CD4-positive, CD25-positive, alpha-beta regulatory T cell (primary cell): ENCODE measurements around the gene BLID. TPM values are rescaled to one million over a fixed set of nuclear protein-coding genes. Genes with fewer than 3 reads are reported as not detected.

Source experiments
- ATAC-seq, 2 donors: fragments of 150-1000 bp; cut with Tn5 transposase; one replicate each; pipeline ENCODE4 v1.10.0; 2021; ENCODE audit warnings: low read depth in 2 of 2, moderate number of reproducible peaks in 2 of 2, moderate library complexity in 1 of 2
- DNase-seq, 3 donors: peaks; one replicate each; pipeline versions ENCODE4 v3.0.0 to v3.0.0-alpha.2; 2012 to 2022; ENCODE audit warnings: mixed read lengths in 1 of 3
- H3K27ac ChIP-seq: one replicate; pipeline ENCODE4 v1.7.0; 2013; ENCODE audit warnings: mild to moderate bottlenecking, low read length; ENCODE audit not compliant: insufficient read depth, poor library complexity, severe bottlenecking
- H3K27me3 ChIP-seq: one replicate; pipeline ENCODE4 v1.7.0; 2013; ENCODE audit warnings: low read length; ENCODE audit not compliant: control insufficient read depth, insufficient read depth
- H3K36me3 ChIP-seq: one replicate; pipeline ENCODE4 v1.7.0; 2013; ENCODE audit warnings: mild to moderate bottlenecking, low read length, moderate library complexity; ENCODE audit not compliant: control insufficient read depth, insufficient read depth
- H3K4me1 ChIP-seq: 2 replicates; pipeline ENCODE4 v1.7.0; 2013; ENCODE audit warnings: mild to moderate bottlenecking, low read length; ENCODE audit not compliant: insufficient read depth, control insufficient read depth, poor library complexity, severe bottlenecking
- H3K4me3 ChIP-seq: one replicate; pipeline ENCODE4 v1.7.0; 2013; ENCODE audit warnings: low read depth, mild to moderate bottlenecking, low read length, moderate library complexity
- H3K9me3 ChIP-seq, 2 experiments: 1 replicate in 1 of 2; 2 replicates in 1 of 2; pipeline ENCODE4 v1.7.0; 2013; ENCODE audit warnings: low read length in 2 of 2, mild to moderate bottlenecking in 1 of 2, moderate library complexity in 1 of 2; ENCODE audit not compliant: control insufficient read depth in 2 of 2
- H3K27ac Mint-ChIP-seq, 3 donors: one replicate each; pipeline ENCODE4 v1.8.0; 2020 to 2022; ENCODE audit warnings: mild to moderate bottlenecking in 3 of 3, mixed read lengths in 3 of 3, moderate library complexity in 2 of 3
- H3K27me3 Mint-ChIP-seq: one replicate; pipeline ENCODE4 v1.8.0; 2022; ENCODE audit warnings: mild to moderate bottlenecking, mixed read lengths
- H3K36me3 Mint-ChIP-seq: one replicate; pipeline ENCODE4 v1.8.0; 2020; ENCODE audit warnings: mixed read lengths
- H3K4me1 Mint-ChIP-seq, 4 donors: one replicate each; pipeline ENCODE4 v1.8.0; 2020 to 2022; ENCODE audit warnings: mixed read lengths in 4 of 4, mild to moderate bottlenecking in 1 of 4
- H3K4me3 Mint-ChIP-seq, 4 donors: one replicate each; pipeline ENCODE4 v1.8.0; 2020 to 2022; ENCODE audit warnings: mild to moderate bottlenecking in 4 of 4, mixed read lengths in 4 of 4, moderate library complexity in 3 of 4
- H3K9me3 Mint-ChIP-seq, 7 donors: one replicate each; pipeline ENCODE4 v1.8.0; 2020 to 2022; ENCODE audit warnings: mixed read lengths in 7 of 7, mild to moderate bottlenecking in 3 of 7, moderate library complexity in 2 of 7
- polyA plus RNA-seq, 4 donors: library from polyadenylated mRNA; unstranded; fragments of 300-500 nt; fragmentation: Illumina TruSeq; gene quantifications; one replicate each; pipeline ENCODE4 v1.2.3, GENCODE V29; 2021
- total RNA-seq: library from RNA; stranded (reverse); gene quantifications from one replicate; pipeline ENCODE4 v1.2.3, GENCODE V29; 2022

The BLID gene
- total and polyA plus RNA-seq, 5 donors from 2014 or later: not detected

DNA sequence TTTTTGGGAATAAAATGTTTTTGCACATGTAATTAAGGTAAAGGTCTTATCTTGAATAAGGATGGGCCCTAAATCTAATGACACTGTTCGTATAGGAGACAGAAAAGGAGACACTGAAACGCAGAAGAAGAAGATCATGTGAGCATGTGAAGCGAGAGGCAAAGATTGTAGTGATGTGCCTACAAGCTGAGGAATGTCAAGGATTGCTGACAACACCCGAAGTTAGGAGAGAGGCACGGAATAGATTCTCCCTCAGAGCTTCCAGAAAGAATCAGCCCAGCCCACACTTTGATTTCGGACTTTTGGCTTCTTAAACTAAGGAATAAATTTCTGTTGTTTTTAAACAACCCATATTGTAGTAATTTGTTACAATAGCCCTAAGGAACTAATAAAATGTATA lies 4.1 kb upstream of the BLID start:
- H3K36me3 ChIP-seq: no peaks in the 10 kb centered on the region
- H3K9me3 ChIP-seq: no peaks in the 10 kb centered on the region
- H3K27ac ChIP-seq: no peak overlapping the region
- no peak overlapping the region for H3K4me3 ChIP-seq
- ATAC-seq: no peak
- Mint-ChIP-seq H3K36me3 (no peaks in the 10 kb centered on the region), H3K27me3 (no peaks in the 10 kb centered on the region), H3K4me3 (no peak overlapping the region), H3K9me3 (peaks cover 0 to 3% (median 0%) of the 10 kb centered on the region in 7 donors), H3K27ac (no peak overlapping the region), H3K4me1 (no peaks in the 10 kb centered on the region)
- DNase-seq: no peak
- H3K4me1 ChIP-seq: no peaks in the 10 kb centered on the region
- H3K27me3 ChIP-seq: no peaks in the 10 kb centered on the region

DNA sequence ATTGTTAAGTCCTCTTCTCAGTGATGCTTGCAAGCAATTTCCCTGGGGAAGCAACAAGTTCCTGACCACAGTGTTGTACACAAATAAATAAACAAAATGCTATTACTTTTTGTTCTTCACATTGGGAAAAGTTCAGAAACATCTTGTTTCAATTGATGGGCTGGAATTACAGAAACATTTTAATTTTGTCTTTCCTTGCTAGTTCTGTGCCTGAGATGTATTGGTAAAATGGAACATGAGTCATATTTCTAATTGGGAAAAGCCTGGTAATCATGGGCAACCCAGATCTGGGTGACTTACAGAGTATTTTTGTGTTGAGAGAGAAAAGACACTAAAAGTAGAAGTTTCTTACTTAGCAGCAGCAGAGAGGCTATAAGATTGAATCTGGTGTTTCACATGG lies 576 bp upstream of the BLID start:
- no peak overlapping the region for H3K4me3 ChIP-seq
- no peaks in the 10 kb centered on the region for H3K9me3 ChIP-seq
- H3K36me3 ChIP-seq: no peaks in the 10 kb centered on the region
- H3K27ac ChIP-seq: no peak overlapping the region
- no peaks in the 10 kb centered on the region for H3K9me3 Mint-ChIP-seq
- H3K27ac Mint-ChIP-seq: no peak overlapping the region
- H3K27me3 ChIP-seq: no peaks in the 10 kb centered on the region
- H3K27me3 Mint-ChIP-seq: no peaks in the 10 kb centered on the region
- H3K4me3 Mint-ChIP-seq: no peak overlapping the region
- no peak for ATAC-seq
- DNase-seq: no peak
- no peaks in the 10 kb centered on the region for H3K4me1 ChIP-seq
- H3K36me3 Mint-ChIP-seq: no peaks in the 10 kb centered on the region
- H3K4me1 Mint-ChIP-seq: no peaks in the 10 kb centered on the region

DNA sequence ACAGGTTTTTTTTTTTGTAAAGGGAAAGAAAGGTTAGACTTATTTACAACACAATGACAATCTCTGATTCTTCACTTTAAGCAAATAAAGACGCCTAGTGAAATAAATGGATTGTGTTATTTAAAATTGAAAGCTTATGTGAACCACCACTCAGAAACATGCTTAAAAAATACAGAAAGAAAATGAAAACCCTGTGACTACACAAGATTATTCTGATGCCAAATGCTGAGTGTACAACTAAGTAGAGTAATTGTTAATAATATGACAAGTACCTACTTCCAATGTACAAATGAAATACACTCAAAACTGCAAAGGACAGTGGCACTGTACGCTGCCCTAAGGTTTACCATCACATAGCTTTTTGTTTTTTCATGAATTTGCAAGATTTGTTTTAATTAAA lies 1.0 kb downstream of the BLID start:
- peaks cover 0 to under 1% (median 0%) of the 10 kb centered on the region in 7 donors for H3K9me3 Mint-ChIP-seq
- Histone ChIP-seq H3K9me3 (no peaks in the 10 kb centered on the region), H3K27me3 (no peaks in the 10 kb centered on the region), H3K27ac (no peak overlapping the region), H3K4me1 (no peaks in the 10 kb centered on the region), H3K36me3 (no peaks in the 10 kb centered on the region), H3K4me3 (no peak overlapping the region)
- no peaks in the 10 kb centered on the region for H3K4me1 Mint-ChIP-seq
- no peaks in the 10 kb centered on the region for H3K36me3 Mint-ChIP-seq
- no peak overlapping the region for H3K27ac Mint-ChIP-seq
- no peaks in the 10 kb centered on the region for H3K27me3 Mint-ChIP-seq
- ATAC-seq: no peak
- H3K4me3 Mint-ChIP-seq: no peak overlapping the region
- DNase-seq: no peak

DNA sequence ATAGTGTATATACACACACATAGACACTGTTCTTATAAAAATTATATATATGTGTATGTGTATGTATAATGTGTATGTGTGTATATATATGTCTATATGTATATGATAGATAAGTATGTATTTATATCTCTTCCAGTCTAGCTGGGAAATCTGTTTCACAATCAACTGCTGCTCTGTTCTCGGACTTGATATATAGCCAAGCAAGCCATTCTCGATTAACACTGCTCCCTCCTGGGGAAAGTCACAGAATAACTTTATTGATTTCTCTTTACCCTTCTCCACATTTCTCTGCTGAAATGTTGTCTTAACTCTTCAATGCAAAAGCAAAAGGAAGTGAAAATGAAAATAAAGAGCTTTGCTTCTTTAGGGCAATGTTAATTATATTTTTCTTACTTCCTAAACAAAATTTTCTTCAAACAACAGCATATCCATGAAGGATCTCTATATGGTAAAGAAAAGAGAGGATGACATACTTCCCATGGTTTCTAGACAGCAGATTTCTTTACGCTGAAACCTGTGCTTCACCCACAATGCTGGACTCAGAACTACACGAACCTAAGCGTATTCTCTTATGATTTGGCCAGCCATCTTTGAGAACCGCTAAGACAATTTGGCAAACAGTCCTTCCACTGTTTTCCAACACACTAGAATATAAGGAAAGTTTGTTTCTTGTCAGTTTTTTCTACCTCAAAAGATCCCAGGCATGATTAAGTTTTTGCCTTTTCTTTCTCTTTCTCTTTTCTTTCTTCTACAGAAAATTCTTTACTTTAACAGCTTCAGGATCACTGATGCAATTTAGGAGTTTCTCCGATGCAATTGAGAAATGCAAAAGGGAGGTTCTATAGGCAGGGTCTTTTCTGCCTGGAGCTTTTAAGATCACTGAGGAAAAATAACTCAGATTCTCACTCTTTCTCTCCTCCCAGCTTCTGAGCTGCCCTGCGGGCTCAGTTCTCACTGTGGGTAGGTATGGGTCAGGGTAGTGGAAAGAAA lies 1.9 kb downstream of the BLID start:
- H3K4me3 Mint-ChIP-seq: no peak overlapping the region
- H3K4me1 Mint-ChIP-seq: no peaks in the 10 kb centered on the region
- H3K4me3 ChIP-seq: no peak overlapping the region
- peaks cover 0 to 4% (median 0%) of the 10 kb centered on the region in 7 donors for H3K9me3 Mint-ChIP-seq
- H3K27ac Mint-ChIP-seq: no peak overlapping the region
- no peaks in the 10 kb centered on the region for H3K27me3 ChIP-seq
- no peaks in the 10 kb centered on the region for H3K36me3 ChIP-seq
- no peaks in the 10 kb centered on the region for H3K27me3 Mint-ChIP-seq
- no peak overlapping the region for H3K27ac ChIP-seq
- no peaks in the 10 kb centered on the region for H3K36me3 Mint-ChIP-seq
- no peaks in the 10 kb centered on the region for H3K9me3 ChIP-seq
- ATAC-seq (no peak), DNase-seq (no peak)
- no peaks in the 10 kb centered on the region for H3K4me1 ChIP-seq

DNA sequence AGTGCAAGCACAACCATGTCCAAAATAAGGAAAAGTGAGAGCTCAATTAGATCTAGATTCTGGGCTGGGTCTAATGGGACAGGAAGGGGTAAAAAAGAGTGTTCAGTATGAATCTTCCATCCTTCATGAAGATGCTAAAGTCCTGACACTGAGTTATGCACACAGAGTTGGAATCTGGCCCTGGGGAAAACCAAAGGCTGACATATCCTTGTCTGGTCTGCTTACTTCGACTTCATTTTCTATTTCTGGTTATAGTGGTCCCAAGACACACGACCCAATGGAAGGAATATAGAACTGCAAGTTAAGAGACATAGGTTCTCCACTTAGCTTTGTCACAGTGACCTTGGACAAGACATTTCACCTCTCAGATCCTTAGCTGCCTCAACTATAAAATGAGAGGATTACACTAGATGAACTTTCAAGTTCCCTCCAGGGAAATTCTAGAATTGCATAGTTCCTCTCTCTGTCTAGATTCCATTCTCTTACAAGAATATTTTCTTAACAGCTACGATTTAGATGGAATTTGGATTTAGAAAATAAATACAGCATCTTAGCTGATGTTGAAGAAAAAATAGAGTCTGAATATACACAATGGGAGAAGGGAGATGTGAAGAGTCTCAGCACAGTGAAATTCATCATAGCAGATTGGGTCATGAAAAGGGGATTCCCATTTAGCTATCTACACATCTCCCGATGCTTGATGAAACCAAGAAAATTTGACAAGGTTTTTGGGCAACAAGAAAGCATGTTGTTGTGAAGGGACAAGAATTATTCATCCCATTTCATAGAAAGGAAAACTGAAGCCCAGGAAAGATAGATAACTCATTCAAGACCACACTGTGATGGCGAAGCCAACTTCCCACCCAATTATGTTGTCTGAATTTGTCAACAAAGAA lies 3.3 kb downstream of the BLID start:
- Histone ChIP-seq H3K36me3 (no peaks in the 10 kb centered on the region), H3K4me3 (no peak overlapping the region), H3K27me3 (no peaks in the 10 kb centered on the region), H3K9me3 (no peaks in the 10 kb centered on the region), H3K27ac (no peak overlapping the region), H3K4me1 (no peaks in the 10 kb centered on the region)
- no peak overlapping the region for H3K27ac Mint-ChIP-seq
- no peaks in the 10 kb centered on the region for H3K36me3 Mint-ChIP-seq
- H3K4me1 Mint-ChIP-seq: no peaks in the 10 kb centered on the region
- DNase-seq: no peak
- H3K27me3 Mint-ChIP-seq: no peaks in the 10 kb centered on the region
- ATAC-seq: no peak
- peaks cover 0 to 4% (median 0%) of the 10 kb centered on the region in 7 donors for H3K9me3 Mint-ChIP-seq
- no peak overlapping the region for H3K4me3 Mint-ChIP-seq

DNA sequence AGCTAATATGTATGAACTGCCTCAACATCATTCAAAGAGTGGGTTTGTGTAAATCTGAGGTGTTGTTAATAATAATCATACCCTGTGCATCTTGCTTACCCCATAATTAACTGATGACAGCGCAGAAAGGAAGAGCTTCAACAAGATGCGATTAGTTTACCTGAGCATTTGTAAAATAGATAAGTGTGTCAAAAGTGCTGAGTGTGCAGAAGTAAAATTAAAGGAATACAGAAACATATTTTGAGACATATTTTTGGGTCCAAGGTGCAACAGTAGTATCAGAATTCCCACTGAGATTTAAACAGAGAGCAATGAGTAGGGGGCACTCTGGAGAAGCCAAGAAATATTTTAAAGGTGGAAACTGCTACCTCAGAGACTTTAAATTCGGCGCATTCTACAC lies 6.1 kb downstream of the BLID start:
- H3K9me3 Mint-ChIP-seq: peaks cover 0 to 6% (median 0%) of the 10 kb centered on the region in 7 donors
- no peak overlapping the region for H3K27ac Mint-ChIP-seq
- no peaks in the 10 kb centered on the region for H3K27me3 ChIP-seq

DNA sequence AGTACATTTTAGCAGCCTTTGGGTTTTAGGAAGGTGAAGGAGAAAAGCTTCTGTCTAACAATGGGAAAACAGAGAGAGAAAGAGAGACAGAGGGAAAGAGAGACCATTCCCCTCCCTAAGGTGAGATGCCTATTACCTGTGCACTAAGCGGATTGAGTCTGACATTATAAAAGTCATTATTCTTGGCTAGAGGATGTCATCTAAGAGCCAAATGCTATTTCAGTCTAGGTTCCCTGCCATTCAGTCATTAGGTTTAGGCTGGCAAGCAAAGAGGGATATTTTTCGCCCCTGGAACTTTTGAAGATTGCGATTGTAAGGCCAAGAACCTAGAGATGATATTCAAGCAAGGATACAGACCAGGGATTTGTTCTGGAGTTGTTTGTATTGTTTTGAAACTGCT lies 7.2 kb downstream of the BLID start:
- Histone ChIP-seq H3K36me3 (no peaks in the 10 kb centered on the region), H3K4me1 (no peaks in the 10 kb centered on the region), H3K27me3 (no peaks in the 10 kb centered on the region), H3K4me3 (no peak overlapping the region), H3K9me3 (no peaks in the 10 kb centered on the region), H3K27ac (no peak overlapping the region)
- Mint-ChIP-seq H3K36me3 (no peaks in the 10 kb centered on the region), H3K4me1 (no peaks in the 10 kb centered on the region), H3K9me3 (peaks cover 0 to 6% (median 0%) of the 10 kb centered on the region in 7 donors), H3K27ac (no peak overlapping the region), H3K4me3 (no peak overlapping the region), H3K27me3 (no peaks in the 10 kb centered on the region)
- ATAC-seq: no peak
- no peak for DNase-seq

More for the DNA sequence above, 6.1 kb downstream of the BLID start:
- Histone ChIP-seq H3K4me3 (no peak overlapping the region), H3K27ac (no peak overlapping the region), H3K4me1 (no peaks in the 10 kb centered on the region), H3K36me3 (no peaks in the 10 kb centered on the region), H3K9me3 (no peaks in the 10 kb centered on the region)
- DNase-seq (no peak), ATAC-seq (no peak)
- Mint-ChIP-seq H3K36me3 (no peaks in the 10 kb centered on the region), H3K4me3 (no peak overlapping the region), H3K4me1 (no peaks in the 10 kb centered on the region), H3K27me3 (no peaks in the 10 kb centered on the region)
